Brain microvascular endothelial cell (primary cell): ENCODE data around the gene CRLF3.

ENCODE experiments used
- DNase-seq: peaks from one replicate; pipeline ENCODE4 v3.0.0-alpha.2; 2020
- H3K27ac ChIP-seq: fragments of 250-450 bp; sonication (Bioruptor Pico); 2 replicates; pipeline ENCODE4 v1.5.1; 2020; ENCODE audit warnings: mild to moderate bottlenecking, moderate library complexity
- H3K27me3 ChIP-seq: fragments of 250-450 bp; sonication (Bioruptor Pico); replicated peaks from 2 replicates; pipeline ENCODE4 v1.5.1; 2020; ENCODE audit warnings: mild to moderate bottlenecking
- H3K36me3 ChIP-seq: fragments of 250-450 bp; sonication (Bioruptor Pico); replicated peaks from 2 replicates; pipeline ENCODE4 v1.5.1; 2020; ENCODE audit warnings: mild to moderate bottlenecking
- H3K4me3 ChIP-seq: 2 replicates; pipeline ENCODE4 v1.5.1; 2011; ENCODE audit warnings: low read depth, mild to moderate bottlenecking, control low read depth, low read length, moderate library complexity
- CTCF ChIP-seq: IDR thresholded peaks from 2 replicates; pipeline ENCODE4 v1.5.1; 2011; ENCODE audit warnings: low read depth, mild to moderate bottlenecking, moderate library complexity, low read length, control low read depth, inconsistent platforms; ENCODE audit errors: missing control alignments
- in situ Hi-C: cut with HindIII; loops from 2 replicates; pipeline ENCODE4 v1.10.0; 2017; ENCODE audit warnings: low sequenced_read_pairs, low pct_ligation_motif_present

The CRLF3 gene

GRCh38 chr17:30848021-30848420, 23.5 kb upstream of the CRLF3 start:
- in situ Hi-C loops = no loop called here
- no peak overlapping the region for H3K27ac ChIP-seq
- peaks cover 2% of the 10 kb centered on the region for H3K36me3 ChIP-seq
- H3K27me3 ChIP-seq = no peaks in the 10 kb centered on the region
- DNase-seq = no peak
- H3K4me3 ChIP-seq = no peak overlapping the region
- TF ChIP-seq CTCF = no peak

GRCh38 chr17:30840771-30841170, 16.3 kb upstream of the CRLF3 start:
- TF ChIP-seq CTCF = no peak
- Histone ChIP-seq H3K27me3 (no peaks in the 10 kb centered on the region), H3K27ac (no peak overlapping the region), H3K4me3 (no peak overlapping the region), H3K36me3 (no peaks in the 10 kb centered on the region)
- DNase-seq = no peak
- in situ Hi-C loops = no loop called here

GRCh38 chr17:30838202-30838807, 13.8 kb upstream of the CRLF3 start:
- no peaks in the 10 kb centered on the region for H3K36me3 ChIP-seq
- H3K4me3 ChIP-seq = no peak overlapping the region
- no peaks in the 10 kb centered on the region for H3K27me3 ChIP-seq
- no peak for DNase-seq
- in situ Hi-C loops = no loop called here
- no peak overlapping the region for H3K27ac ChIP-seq
- TF ChIP-seq CTCF = no peak

- Histone ChIP-seq H3K27me3 (no peaks in the 10 kb centered on the region), H3K4me3 (peak overlapping the region; percentile 98), H3K36me3 (no peaks in the 10 kb centered on the region), H3K27ac (no peak overlapping the region)
- no peak for TF ChIP-seq CTCF
- DNase-seq = no peak
- in situ Hi-C loops = no loop called here
These were observed 8.1 kb upstream of the CRLF3 start for GRCh38 chr17:30832438-30833124.

GRCh38 chr17:30831663-30832437, 7.4 kb upstream of the CRLF3 start, which contains the start of gene ATAD5:
TSS of gene ATAD5 (plus strand) at chr17:30831966. CDS start at chr17:30832348, 382 bp downstream.
- in situ Hi-C loops = no loop called here
- no peak for TF ChIP-seq CTCF

More at GRCh38 chr17:30831663-30832437, 7.4 kb upstream of the CRLF3 start, which contains the start of gene ATAD5:
- no peaks in the 10 kb centered on the region for H3K27me3 ChIP-seq
- no peaks in the 10 kb centered on the region for H3K36me3 ChIP-seq
- peak; percentile 91 for DNase-seq
- H3K4me3 ChIP-seq = peak within 1 kb of the TSS; percentile 98
- H3K27ac ChIP-seq = no peak within 1 kb of the TSS
